Ovary (tissue), 3 donors: ENCODE data around the gene ZFP91.

Source experiments
- POLR2A ChIP-seq: fragments of 450-650 bp; IDR thresholded peaks from one replicate; pipeline ENCODE4 v1.6.1; 2017; ENCODE audit warnings: antibody characterized with exemption, mild to moderate bottlenecking, moderate library complexity
- TF ChIP-seq, protein P1 (sequence below), 3 donors: fragments of 450-650 bp in 2 of 3; fragments of 200-600 bp in 1 of 3; IDR thresholded peaks; one replicate each; pipeline versions ENCODE4 v1.5.1 to v1.8.0; 2016 to 2022; ENCODE audit warnings: antibody characterized with exemption in 3 of 3, mild to moderate bottlenecking in 1 of 3
- donor health status: DM: no; HTN: no; CAD: no.

DNA sequence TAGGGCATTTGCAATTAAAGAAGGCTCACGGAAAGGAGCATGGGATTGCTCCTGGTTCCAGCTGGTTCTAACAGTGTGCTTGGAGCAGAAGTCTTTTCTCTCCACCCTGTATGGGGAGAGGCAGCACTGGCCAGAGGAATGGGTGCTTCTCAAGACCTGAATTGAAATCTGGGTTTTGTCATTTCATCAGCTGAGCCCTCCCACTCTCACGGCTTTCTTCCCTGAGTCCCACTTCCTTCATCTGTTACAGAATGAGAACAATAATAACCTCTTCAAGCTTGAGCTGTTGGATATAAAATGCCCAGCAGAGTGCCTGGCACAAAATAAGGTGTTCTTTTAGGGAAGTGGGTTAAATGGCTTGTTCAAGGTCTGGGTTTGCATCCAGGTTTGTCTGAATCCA, 60.8 kb downstream of the ZFP91 start:
- TF ChIP-seq, protein P1, sequence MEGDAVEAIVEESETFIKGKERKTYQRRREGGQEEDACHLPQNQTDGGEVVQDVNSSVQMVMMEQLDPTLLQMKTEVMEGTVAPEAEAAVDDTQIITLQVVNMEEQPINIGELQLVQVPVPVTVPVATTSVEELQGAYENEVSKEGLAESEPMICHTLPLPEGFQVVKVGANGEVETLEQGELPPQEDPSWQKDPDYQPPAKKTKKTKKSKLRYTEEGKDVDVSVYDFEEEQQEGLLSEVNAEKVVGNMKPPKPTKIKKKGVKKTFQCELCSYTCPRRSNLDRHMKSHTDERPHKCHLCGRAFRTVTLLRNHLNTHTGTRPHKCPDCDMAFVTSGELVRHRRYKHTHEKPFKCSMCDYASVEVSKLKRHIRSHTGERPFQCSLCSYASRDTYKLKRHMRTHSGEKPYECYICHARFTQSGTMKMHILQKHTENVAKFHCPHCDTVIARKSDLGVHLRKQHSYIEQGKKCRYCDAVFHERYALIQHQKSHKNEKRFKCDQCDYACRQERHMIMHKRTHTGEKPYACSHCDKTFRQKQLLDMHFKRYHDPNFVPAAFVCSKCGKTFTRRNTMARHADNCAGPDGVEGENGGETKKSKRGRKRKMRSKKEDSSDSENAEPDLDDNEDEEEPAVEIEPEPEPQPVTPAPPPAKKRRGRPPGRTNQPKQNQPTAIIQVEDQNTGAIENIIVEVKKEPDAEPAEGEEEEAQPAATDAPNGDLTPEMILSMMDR (IDR thresholded peaks at IDR 0.05), result no peak
- TF ChIP-seq POLR2A, result no peak
